ENCODE measurements around the gene PIEZO1.
A peak's percentile ranks its signal among the peaks of the same experiment; 100 is the strongest.
"Not testable (repeated sequence)": the region's sequence is repeated elsewhere in the genome, so short reads cannot be mapped to it uniquely, and the experiment has no call there.

Gene PIEZO1

DNA sequence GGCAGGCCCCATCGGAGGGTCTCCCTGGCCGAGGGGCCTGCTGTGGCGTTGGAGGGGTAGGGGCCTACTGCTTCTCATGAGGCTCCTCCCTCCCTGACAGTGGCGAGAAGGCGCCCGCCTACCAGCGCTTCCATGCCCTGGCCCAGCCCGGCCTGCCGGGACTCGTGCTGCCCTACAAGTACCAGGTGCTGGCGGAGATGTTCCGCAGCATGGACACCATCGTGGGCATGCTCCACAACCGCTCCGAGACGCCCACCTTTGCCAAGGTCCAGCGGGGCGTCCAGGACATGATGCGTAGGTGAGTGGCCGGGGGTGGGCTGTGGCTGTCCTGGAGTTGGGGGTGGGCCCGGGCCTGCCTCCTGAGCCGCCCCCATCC, 20.3 kb upstream of the PIEZO1 start:
- DNase-seq (ENCODE audit: low read depth): no peak

DNA sequence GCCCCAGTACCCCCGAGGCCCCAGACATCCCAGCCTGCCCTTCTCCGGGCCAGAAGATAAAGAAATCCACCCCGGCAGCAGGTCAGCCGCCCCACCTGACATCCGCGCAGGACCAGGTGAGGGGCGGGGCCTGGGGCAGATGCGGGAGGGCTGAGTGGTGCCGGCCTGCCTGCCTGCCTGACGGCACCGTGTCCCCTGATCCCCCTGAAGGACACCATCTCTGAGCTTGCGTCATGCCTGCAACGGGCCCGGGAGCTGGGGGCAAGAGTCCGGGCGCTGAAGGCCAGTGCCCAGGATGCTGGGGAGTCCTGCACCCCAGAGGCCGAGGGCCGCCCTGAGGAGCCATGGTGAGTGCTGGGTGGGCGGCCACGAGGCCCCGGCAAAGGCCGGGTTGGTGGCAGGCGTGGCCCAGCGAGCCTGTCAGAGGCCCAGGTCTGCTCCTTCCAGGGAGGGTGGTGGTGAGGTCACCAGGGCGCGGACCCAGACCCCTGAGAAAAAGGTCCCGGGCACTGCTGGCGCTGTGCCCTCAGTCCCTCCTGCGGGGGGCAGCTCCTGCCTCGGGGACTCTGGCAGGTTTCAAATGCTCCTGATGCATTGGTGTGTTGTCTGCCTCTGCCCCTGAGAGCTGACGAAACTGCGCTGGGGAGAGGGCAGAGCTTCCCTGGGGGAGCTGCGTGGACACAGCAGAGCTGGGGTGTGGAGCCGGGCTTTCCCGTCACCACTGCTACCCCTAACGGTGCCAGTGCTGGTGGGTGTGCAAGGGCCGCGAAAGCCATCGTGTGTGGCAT, 19.7 kb upstream of the PIEZO1 start:
- DNase-seq (ENCODE audit: low read depth): no peak

DNA sequence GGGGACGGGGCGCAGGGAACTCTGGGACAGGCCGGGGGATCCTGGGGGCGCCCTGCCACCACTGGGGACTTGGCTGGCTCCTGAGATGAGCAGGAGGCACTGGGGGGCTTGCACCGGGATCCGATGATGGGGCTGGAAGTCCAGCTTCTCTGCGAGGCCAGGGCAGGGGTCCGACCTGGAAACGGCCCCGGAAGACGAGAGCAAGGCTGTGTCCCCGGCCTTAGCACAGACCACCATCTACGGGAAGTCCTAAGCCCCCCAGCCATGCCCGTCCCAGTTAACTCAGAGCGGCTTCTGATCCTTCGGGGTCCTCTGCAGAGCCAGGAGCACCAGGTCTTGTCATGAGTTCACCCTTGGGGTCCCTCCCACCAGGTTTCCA, 19.1 kb upstream of the PIEZO1 start:
- DNase-seq (ENCODE audit: low read depth): no peak

DNA sequence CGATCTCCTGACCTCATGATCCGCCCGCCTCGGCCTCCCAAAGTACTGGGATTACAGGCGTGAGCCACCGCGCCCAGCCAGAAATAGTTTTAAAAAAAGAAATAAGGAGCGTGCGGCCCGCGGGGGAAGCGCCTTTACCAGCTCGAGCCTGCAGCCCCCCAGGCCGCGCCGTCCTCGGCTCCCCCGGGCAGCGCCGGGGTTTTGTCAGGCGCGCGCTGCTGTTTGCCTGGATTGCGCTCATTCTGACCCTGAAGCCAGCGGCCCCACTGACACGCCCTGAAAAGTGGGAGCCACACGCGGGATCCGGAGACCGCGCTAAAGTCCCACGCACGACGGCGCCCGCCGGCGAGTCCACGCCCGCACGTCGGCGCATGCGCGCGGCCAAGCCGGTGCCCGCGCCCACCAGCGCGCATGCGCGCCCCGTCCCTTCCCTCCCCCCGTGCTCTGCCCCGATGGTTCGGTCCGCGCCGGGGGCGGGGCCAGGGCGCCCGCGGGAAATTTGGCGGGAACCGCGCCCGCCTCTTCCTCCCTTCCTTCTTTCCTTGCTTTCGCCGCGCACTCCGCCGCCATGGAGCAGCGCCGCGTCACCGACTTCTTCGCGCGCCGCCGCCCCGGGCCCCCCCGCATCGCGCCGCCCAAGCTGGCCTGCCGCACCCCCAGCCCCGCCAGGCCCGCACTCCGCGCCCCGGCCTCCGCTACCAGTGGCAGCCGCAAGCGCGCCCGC, 18.4 kb upstream of the PIEZO1 start, which contains the start of gene CDT1:
Gene CDT1, plus strand, starts transcription at position 526 of the 724 bp plus-strand sequence. Its CDS starts 43 bp downstream, at position 569.
- peak; percentile 86 for DNase-seq (ENCODE audit: low read depth)

DNA sequence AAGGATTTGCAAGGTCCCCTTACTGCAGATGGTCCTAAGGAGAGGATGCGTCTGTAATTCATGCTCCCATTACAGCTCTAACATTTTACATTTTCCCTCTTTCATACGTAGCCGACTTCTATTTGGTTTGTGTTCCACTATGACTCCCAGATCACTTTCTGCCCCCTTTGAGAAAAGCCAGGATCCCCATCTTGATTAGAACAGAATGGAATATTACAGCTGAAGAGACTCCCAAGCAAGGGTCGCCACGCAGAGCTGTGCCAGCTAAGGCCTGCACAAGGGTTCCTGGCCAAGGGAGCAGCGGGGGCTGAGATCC, 15.2 kb upstream of the PIEZO1 start:
- no peak for DNase-seq (ENCODE audit: low read depth)

DNA sequence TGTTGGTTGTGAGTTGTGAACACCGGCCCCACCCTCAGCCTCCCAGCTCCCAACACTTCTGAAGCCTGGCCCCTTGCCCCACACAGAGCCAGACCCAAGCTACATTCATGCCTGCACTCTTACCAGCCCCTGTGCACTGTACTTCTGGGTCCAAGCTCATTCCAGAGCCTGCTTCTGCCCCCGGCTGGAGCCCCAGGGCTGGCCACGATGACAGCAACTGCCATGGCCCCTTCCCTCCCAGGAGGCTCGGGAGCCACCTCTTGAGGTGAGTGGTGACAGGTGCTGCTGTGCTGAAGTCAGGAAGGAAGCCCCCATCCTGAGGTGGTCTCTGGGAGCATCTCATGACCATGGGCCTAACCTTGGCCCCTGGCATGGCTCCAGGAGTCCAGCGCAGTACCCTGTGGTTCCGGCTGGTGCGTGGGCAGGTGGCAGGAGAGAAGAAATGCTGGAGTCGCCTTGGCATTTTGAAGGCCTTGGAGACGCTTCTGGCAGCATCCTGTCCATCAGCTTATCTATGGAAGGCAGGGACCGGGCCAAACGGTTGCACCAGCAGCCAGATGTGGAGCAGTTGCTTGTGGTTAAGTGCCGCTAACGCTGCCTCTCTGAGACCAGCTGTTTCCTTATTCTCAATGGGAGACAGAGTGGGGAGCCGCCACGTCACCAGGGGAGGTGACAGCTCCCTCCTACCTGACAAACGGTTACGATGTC, 14.7 kb upstream of the PIEZO1 start:
- no peak for DNase-seq (ENCODE audit: low read depth)

DNA sequence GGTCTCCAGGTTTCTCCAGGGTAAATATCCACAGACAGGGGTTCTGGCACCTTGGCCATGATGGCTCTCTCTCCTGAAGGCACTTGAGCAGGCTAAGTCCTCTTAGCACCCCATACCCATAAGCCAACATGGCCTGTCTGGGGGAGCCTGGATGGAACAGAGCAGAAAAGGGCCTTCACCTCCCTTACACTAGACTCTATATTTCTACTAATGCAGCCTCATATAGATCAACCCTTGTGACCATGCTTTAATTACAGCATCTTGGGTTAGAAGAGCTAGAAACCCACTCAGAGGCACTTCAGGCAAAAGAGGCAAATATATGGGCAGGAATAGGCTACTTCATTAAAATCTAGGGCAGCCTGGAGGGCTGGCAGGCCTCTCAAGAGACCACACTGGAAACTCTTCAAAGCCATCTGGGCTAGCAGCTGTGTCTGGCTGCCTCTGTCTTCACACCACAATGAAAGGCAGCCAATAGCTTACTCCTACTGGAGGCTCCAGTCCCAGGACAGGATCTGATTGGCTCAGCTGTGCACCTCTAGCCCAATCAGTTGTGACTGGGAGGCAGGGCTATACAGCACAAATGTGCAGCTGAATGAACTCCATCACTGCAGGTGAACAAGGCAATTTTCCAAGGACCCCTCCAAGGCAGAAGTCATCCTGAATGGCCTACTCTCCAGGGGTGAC, 13.9 kb upstream of the PIEZO1 start:
- no peak for DNase-seq (ENCODE audit: low read depth)

DNA sequence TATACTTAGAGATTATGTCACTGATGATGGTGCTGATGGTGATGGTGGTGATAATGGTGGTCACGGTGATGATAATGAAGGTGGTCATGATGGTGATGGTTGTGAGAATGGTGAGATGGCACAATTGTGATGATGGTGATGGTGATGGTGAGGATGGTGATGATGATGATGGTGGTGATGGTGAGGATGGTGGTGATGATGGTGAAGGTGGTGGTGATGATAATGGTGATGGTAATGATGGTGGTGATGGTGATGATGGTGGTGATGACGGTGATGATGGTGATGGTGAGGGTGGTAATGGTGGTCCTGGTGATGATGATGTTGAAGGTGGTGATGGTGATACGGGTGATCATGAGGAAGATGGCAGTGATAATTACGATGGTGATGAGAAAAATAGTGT, 13.1 kb upstream of the PIEZO1 start:
- DNase-seq (ENCODE audit: low read depth): no peak

DNA sequence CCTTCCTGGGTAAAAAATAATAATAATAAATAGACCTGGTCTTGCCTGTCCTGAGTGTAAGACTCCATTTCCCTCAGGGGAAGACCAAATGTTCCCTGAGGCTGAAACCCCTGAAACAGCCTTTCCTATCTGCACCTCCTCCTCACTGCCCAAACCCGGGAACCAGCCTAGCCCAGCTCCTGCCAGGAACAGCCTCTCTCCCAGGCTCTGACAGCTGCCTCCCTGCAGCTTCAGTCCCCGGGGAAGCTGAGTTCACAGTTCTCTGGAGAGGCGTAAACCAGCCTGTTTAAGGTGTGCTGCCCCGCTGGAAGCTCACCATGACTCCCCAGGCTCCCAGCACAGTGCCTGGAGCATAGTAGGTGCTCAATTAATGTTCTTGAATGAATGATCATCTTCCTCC, 11.3 kb upstream of the PIEZO1 start:
- DNase-seq (ENCODE audit: low read depth): no peak

DNA sequence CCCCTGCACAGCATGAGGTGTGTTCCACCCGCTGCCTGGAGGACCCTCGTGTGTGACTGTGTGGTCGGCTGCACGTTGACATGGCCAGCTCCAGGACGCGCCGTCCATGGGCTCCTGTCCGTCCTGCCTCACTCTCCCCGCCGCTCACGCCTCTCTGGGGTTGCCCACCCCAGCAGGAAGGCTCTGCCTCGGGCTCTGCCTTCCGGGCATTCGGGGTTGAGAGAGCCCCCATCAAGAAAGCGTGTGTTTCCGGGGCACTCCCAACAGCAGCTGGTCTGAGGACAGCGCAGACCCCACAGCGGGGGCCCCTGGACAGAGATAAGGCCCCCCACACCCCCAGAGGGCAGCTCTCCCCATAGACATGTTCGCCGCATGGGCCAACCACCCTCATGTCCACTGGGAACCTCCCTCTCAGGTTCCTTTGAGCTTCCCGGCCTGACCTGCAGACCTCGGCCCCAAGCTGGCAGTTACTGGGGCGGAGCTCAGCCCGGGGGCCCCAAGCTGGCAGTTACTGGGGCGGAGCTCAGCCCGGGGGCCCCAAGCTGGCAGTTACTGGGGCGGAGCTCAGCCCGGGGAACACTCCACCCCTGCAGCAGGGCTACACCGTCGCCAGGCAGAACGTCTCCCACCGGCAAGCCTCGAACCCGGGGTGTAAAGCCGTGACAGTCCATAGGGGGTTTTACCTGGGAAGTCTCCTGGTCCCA, 8.4 kb upstream of the PIEZO1 start:
- DNase-seq (ENCODE audit: low read depth): no peak

DNA sequence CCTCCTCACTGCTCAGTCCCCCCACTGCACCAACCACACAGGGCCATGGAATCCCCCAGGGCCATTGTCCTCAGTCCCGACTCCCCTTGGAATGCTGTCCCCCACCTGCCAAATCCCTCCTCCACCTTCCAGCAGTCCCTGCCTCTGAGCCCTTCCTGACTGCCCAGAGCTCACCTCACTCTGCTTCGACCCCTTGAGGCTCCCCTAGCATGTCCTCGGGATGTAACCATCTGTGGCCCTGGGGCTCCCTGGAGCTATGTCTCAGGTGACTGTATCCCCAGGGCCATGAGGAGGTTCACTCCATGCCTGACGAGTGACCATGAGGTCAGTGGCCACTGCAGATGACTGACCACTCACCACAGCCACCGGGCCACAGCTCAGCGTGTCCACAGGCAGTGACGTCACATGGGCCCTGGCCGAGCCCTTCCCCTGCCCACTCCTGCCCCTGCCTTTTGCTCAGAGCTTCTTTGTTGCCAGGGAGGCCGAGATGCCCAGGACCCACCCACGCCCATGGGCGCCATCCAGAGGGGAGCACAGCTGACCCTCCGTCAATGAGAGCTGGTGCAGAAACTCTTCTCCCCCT, 7.7 kb upstream of the PIEZO1 start:
- DNase-seq (ENCODE audit: low read depth): no peak

DNA sequence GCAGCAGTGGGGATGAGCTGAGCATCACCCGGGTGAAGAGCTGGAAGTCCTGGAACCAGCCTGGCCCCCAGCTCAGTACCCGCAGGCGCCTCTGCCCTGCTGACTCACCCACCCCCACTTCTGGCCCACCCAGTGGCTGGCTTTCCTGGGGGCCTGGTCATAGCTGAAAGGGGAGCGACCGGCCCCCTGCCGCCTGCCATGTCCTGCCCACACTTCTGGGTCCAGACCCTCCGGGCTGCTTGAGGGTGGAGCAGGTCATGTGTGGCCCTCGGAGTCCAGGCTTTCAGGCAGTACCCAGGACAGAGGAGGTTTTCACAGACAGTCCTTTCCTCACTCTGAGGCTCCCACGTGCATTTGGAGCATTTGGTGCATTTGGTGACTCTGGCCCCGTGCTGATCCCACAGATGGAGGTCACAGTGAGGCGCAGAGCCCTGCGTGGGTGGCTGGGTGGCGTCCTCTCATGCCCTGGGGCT, 7.1 kb upstream of the PIEZO1 start:
- DNase-seq (ENCODE audit: low read depth): no peak

DNA sequence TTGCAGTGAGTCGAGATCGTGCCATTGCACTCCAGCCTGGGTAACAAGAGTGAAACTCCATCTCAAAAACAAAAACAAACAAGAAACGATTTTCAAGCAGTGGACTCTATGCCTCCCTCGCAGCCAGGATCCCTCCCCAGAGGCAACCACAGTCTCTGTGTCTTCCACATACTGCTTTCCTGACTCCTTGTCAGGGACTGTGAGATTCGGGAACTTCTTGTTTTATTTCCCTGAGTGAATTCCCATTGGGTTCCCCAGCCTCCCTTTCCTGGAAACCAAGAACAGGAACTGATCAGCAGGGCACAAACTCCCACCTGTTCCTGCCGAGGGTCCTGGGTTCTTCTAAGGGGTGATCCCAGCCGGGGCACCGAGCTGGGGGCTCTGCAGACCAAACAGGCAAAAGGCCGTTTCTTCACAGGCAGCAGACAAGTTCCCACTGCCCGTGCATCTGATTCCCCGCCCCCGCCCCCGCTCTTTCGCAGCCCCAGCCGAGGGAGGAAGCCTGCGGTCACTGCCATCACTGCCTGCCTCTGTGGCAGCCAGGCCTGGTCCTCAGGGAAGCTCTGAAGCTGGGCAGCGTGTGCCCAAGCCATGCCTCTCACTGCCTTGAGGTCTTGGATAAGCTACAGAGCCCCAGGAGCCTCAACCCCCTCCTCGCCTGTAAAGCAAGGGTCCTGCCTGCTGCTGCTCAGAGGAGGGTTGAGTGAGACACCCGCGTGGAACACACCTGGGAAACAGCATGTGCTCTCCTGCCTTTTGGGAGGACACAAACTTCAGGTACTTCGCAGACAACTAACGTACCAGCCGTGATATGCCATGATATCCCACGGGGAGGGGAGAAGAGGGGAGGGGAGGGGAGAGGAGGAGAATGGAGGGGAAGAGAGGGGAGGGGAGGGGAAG, 5.5 kb upstream of the PIEZO1 start:
- DNase-seq (ENCODE audit: low read depth): no peak

DNA sequence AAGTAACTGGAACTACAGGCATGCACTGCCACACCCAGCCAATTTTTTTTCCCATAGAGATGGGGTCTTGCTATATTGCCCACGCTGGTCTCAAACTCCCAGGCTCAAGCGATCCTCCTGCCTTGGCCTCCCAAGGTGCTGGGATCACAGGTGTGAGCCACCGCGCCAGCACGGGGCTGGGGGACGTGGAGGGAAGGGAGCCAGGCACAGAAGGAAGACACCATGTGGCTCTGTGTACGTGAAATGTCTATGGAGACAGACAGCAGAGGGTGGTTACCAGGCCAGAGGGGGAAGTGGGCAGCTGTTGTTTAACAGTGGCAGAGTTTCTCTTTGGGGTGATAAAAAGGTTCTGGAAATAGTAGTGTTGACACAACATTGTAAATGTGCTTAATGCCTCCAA, 4.6 kb upstream of the PIEZO1 start:
- no peak for DNase-seq (ENCODE audit: low read depth)

DNA sequence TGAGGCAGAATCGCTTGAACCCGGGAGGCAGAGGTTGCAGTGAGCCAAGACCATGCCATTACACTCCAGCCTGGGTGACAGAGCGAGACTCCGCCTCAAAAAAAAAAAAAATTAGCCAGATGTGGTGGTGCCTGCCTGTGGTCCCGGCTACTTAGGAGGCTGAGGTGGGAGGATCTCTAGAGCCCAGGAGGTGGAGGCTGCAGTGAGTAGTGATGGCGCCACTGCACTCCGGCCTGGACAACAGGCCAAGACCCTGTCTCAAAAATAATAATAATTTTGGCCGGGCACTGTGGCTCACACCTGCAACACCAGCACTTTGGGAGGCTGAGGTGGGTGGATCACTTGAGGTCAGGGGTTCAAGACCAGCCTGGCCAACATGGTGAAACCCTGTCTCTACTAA, 3.7 kb upstream of the PIEZO1 start:
- not testable (repeated sequence) for DNase-seq (ENCODE audit: low read depth)

DNA sequence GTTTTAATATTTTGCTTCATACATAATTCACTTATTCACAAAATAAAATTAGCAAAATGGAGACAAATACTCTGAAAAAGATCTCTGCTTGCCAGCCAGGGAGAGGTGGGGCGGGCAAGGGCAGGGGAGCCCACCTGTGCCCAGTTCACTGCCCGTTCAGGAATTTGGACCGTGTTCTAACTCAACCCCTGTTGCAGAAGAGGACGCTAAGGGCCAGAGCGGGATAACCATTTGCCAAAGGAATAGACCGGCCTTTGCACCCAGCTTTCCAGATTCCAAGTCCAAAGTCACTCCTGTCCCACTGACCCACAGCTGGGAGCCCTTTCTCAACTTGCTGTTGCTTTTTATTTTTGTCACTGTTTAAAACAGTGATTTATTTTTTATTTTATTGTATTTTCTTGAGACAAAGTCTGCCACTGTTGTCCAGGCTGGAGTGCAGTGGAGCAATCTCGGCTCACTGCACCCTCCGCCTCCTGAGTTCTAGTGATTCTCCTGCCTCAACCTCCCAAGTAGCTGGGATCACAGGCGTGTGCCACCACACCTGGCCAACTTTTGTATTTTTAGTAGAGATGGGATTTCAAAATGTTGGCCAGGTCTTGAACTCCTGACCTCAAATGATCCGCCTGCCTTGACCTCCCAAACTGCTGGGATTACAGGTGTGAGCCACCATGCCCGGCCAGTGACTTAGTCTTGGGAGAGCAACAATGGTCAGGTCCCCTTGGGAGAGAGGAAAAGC, 2.7 kb upstream of the PIEZO1 start:
- DNase-seq (ENCODE audit: low read depth): no peak

DNA sequence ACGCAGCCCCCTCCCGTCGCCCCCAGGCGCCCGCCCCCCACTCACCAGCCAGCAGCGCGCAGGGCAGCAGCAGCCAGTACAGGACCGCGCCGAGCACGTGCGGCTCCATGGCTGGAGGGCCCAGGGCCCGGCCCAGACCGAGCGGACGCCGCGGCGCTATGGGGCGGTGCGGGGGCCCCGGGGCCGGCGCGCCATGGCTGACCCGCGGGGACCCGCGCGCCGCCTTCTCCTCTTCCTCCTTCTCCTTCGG, 239 bp downstream of the PIEZO1 start:
- DNase-seq (ENCODE audit: low read depth): no peak

DNA sequence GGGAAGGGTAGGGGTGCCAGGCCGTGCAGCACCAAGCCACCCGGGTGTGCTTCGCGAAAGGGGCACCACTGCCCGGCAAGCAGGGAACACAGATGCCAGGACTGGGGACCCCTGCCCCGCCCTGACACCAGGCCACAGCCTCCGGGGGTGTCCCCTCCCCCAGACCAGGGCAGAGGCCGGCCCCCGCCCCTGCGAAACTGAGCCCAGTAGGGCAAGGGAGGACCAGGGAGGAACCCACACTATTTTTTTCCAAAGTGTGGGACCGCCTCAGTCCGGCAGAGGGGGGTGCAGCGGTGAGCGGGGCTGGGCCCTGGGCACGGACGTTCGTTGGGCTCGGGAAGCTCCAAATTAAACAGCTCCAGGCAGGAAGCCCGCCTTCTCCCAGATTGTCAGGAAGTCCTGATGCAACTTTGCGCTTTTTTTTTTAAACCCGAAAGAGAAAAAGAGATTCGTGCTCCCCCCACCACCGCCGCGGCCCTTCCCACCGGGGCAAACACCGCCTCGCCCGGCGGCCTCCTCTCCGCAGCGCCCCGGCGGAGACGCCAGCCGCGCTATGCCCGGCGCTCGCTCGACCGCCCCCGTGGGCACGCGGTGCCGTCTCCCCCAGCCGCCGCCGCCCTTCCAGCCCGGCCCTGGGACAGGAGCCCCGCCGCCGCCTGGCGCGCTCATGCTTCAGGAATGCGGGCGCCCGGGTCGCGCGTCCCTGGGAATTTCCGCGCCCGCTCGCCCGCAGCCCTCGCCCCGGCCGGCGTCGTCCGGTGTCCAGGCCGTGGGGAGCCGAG, 755 bp downstream of the PIEZO1 start:
- no peak for DNase-seq (ENCODE audit: low read depth)

DNA sequence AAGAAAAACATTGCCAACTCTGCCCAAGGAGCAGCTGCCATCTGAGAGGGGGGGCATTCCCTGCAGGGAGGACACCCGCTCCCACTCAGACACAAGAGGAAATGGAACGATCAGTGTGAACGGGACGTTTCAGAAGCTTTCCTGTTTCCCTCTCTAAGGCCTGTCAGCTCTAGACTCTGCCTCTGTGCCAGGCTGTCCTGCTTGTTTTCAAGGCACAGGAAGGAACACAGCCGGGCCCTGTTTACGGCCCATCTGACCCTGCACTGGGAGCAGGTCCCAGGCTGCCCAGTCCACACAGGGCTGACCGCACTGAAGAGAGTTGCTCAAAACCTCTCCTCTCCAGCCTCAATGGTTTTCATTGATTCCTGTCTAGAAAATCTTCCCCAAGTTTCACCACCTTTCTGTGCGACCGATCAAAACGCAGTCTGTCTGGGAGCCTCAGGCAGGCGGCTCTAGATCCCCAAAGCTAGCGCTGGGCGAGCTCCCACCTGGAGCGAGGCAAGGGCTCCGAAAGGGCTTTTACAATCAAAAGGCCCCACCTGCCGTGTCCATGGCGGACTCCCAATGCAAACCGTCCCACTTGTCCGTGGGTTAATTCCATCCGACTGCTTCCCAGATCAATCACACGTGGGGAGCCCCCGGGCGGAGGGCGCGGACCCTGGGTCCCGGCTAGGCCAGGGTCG, 1.5 kb downstream of the PIEZO1 start:
- no peak for DNase-seq (ENCODE audit: low read depth)

Data from activated T-helper 1 cell treated with Interleukin-2 at 50 U/mL for 16 hours (primary cell).